Calu3 (cell line): ENCODE results near the gene CACNA1H. TPM values are rescaled to one million over a fixed set of nuclear protein-coding genes. Genes with fewer than 3 reads are reported as not detected.
"Not testable (repeated sequence)": the region's sequence is repeated elsewhere in the genome, so short reads cannot be mapped to it uniquely, and the experiment has no call there.

Source experiments
- BruUV-seq: library from RNA; stranded (reverse); fragments of 400-500 nt; replicated peaks from 2 replicates; lab custom pipeline; 2021; lab: Mats Ljungman, UMichigan
- CTCF ChIA-PET: fragments of 300-600 bp; sonication (Branson Sonifier 250); formaldehyde crosslinking; loops from one replicate; lab custom pipeline; 2022; ENCODE audit warnings: antibody characterized with exemption; lab: Charles Lee
- DNase-seq: peaks from one replicate; pipeline ENCODE4 v3.0.0; 2022
- H3K27ac Mint-ChIP-seq: one replicate; pipeline ENCODE4 v1.8.0; 2022; ENCODE audit warnings: mixed read lengths; ENCODE audit not compliant: unreplicated experiment
- H3K27me3 Mint-ChIP-seq: one replicate; pipeline ENCODE4 v1.8.0; 2022; ENCODE audit warnings: mixed read lengths; ENCODE audit not compliant: unreplicated experiment
- H3K36me3 Mint-ChIP-seq: one replicate; pipeline ENCODE4 v1.8.0; 2022; ENCODE audit warnings: mild to moderate bottlenecking, moderate library complexity, mixed read lengths; ENCODE audit not compliant: insufficient read depth, unreplicated experiment
- H3K4me1 Mint-ChIP-seq: one replicate; pipeline ENCODE4 v1.8.0; 2022; ENCODE audit warnings: mild to moderate bottlenecking, low read depth, mixed read lengths; ENCODE audit not compliant: unreplicated experiment
- H3K4me3 Mint-ChIP-seq: one replicate; pipeline ENCODE4 v1.8.0; 2022; ENCODE audit warnings: mild to moderate bottlenecking, low read depth, moderate library complexity, mixed read lengths; ENCODE audit not compliant: unreplicated experiment
- H3K9me3 Mint-ChIP-seq: one replicate; pipeline ENCODE4 v1.8.0; 2022; ENCODE audit warnings: low read depth, mixed read lengths; ENCODE audit not compliant: unreplicated experiment
- CTCF ChIP-seq: fragments of 200-600 bp; IDR thresholded peaks from one replicate; pipeline ENCODE4 v1.8.0; 2022; ENCODE audit warnings: antibody characterized with exemption; ENCODE audit not compliant: unreplicated experiment
- intact Hi-C: fragments of 100-400 bp; cut with micrococcal nuclease; formaldehyde crosslinking; loops from one replicate; pipeline ENCODE4 v1.10.0; 2022; ENCODE audit not compliant: unreplicated experiment
- total RNA-seq: library from RNA; stranded (reverse); gene quantifications from 2 replicates; pipeline ENCODE4 v1.2.3, GENCODE V29; 2022

Gene CACNA1H
- total RNA-seq, 1 experiment from 2014 or later, result not detected

GRCh38 chr16:1196494-1196893, 43.6 kb downstream of the CACNA1H start:
- Mint-ChIP-seq H3K9me3 (no peaks in the 10 kb centered on the region), H3K4me1 (no peaks in the 10 kb centered on the region), H3K4me3 (no peak overlapping the region), H3K36me3 (no peaks in the 10 kb centered on the region), H3K27ac (no peak overlapping the region), H3K27me3 (peaks cover 81% of the 10 kb centered on the region)
- no peak for DNase-seq
- intact Hi-C loops, result no loop called here
- no TSS peak for BruUV-seq
- CTCF ChIA-PET, result no interaction called here
- TF ChIP-seq CTCF, result no peak

- CTCF ChIA-PET, result no interaction called here
- Mint-ChIP-seq H3K27me3 (peaks cover 80% of the 10 kb centered on the region), H3K4me3 (no peak overlapping the region), H3K27ac (no peak overlapping the region), H3K4me1 (no peaks in the 10 kb centered on the region), H3K36me3 (no peaks in the 10 kb centered on the region), H3K9me3 (no peaks in the 10 kb centered on the region)
- DNase-seq, result no peak
- intact Hi-C loops, result no loop called here
- no peak for TF ChIP-seq CTCF
- BruUV-seq, result no TSS peak
Measured at GRCh38 chr16:1197237-1197866, 44.4 kb downstream of the CACNA1H start.

- intact Hi-C loops, result no loop called here
- no peak overlapping the region for H3K27ac Mint-ChIP-seq
- no peaks in the 10 kb centered on the region for H3K9me3 Mint-ChIP-seq
- no peaks in the 10 kb centered on the region for H3K36me3 Mint-ChIP-seq
- H3K4me3 Mint-ChIP-seq, result no peak overlapping the region
- TF ChIP-seq CTCF, result no peak
- CTCF ChIA-PET, result no interaction called here
- no TSS peak for BruUV-seq
- no peaks in the 10 kb centered on the region for H3K4me1 Mint-ChIP-seq
- no peak for DNase-seq
- peaks cover 80% of the 10 kb centered on the region for H3K27me3 Mint-ChIP-seq
Measured at GRCh38 chr16:1198194-1198593, 45.3 kb downstream of the CACNA1H start.

GRCh38 chr16:1198671-1199346, 45.9 kb downstream of the CACNA1H start:
- BruUV-seq, CTCF ChIA-PET, H3K9me3 Mint-ChIP-seq, H3K4me3 Mint-ChIP-seq, intact Hi-C loops, H3K4me1 Mint-ChIP-seq, H3K36me3 Mint-ChIP-seq, DNase-seq, H3K27ac Mint-ChIP-seq: not testable (repeated sequence)
- H3K27me3 Mint-ChIP-seq, result peaks cover 80% of the 10 kb centered on the region
